AG09309 (cell line): ENCODE results near the gene LYZL1.

Experiments used
- DNase-seq: peaks from one replicate; pipeline ENCODE4 v3.0.0-alpha.2; 2010; ENCODE audit warnings: low read depth
- H3K4me3 ChIP-seq: 2 replicates; pipeline ENCODE4 v1.5.1; 2011; ENCODE audit warnings: mild to moderate bottlenecking, low read depth, low read length, moderate library complexity; ENCODE audit not compliant: control insufficient read depth
- TF ChIP-seq, protein P1 (sequence below): IDR thresholded peaks from 2 replicates; pipeline ENCODE4 v1.5.1; 2011; ENCODE audit warnings: mild to moderate bottlenecking, low read depth, low read length, inconsistent platforms; ENCODE audit not compliant: insufficient read depth, control insufficient read depth; ENCODE audit errors: missing control alignments

The LYZL1 gene

DNA sequence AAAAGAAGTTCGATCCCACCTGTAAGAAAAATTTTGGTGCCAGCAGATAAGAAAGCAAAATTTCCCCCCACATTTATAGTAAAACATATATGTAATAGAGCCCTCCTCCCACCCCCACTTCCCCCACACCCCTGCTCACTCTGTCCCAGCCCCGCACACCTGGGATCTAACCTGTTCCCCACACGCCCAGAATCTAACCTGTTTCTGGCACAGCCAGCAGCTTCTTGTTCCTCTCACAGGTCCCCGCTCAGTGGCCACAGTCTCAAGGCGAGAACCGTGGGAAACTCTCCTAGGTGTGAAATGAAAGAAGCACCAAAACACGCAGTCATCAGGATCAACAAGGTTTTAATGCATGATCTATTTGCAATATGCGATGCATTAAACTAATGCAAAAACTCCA, 32.8 kb downstream of the LYZL1 start:
- no peak for DNase-seq
- TF ChIP-seq, protein P1, sequence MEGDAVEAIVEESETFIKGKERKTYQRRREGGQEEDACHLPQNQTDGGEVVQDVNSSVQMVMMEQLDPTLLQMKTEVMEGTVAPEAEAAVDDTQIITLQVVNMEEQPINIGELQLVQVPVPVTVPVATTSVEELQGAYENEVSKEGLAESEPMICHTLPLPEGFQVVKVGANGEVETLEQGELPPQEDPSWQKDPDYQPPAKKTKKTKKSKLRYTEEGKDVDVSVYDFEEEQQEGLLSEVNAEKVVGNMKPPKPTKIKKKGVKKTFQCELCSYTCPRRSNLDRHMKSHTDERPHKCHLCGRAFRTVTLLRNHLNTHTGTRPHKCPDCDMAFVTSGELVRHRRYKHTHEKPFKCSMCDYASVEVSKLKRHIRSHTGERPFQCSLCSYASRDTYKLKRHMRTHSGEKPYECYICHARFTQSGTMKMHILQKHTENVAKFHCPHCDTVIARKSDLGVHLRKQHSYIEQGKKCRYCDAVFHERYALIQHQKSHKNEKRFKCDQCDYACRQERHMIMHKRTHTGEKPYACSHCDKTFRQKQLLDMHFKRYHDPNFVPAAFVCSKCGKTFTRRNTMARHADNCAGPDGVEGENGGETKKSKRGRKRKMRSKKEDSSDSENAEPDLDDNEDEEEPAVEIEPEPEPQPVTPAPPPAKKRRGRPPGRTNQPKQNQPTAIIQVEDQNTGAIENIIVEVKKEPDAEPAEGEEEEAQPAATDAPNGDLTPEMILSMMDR, result no peak

DNA sequence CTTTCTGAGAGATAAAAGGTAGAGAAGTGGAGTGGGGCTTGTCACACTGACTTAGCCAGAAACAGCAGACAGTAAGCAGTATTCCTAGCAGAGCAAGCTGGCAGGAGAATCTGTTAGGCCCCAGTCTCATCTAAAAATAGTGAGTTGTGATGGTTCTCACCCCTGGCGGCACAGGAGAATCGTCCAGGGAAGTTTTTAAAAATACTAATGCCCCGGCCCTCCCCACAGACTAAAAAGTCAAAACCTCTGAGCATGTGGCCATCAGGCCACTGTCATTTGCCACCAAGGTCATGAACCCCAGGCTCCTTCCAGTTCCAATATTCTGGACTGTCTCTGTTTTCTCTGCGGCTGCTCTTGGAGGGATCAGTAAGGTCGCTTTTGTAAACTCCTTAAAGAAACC, 34.0 kb downstream of the LYZL1 start:
- no peak for DNase-seq
- TF ChIP-seq, protein P1, result no peak

More for the DNA sequence above, 32.8 kb downstream of the LYZL1 start:
- no peak overlapping the region for H3K4me3 ChIP-seq

DNA sequence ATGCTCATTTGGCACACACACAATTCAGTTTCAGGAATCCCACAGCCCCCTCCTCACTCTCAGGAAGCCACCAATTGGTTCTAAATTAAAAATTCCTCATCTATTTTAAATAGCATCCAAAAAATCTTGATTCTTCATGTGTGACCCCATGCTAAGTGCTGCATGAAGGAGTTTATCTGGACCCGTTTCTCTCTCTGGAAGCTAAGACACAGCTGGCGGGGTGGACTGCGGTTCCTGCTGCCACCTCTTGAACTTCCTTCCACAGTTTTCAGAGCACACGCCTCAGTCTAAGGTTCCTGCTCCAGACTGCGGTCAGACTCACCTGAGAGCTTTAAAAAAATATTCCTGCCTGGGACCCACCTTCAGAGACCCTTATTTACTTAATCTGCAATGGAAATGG, 34.5 kb downstream of the LYZL1 start:
- TF ChIP-seq, protein P1, result no peak
- DNase-seq, result no peak
- no peak overlapping the region for H3K4me3 ChIP-seq

More for the DNA sequence above, 34.0 kb downstream of the LYZL1 start:
- H3K4me3 ChIP-seq, result no peak overlapping the region

DNA sequence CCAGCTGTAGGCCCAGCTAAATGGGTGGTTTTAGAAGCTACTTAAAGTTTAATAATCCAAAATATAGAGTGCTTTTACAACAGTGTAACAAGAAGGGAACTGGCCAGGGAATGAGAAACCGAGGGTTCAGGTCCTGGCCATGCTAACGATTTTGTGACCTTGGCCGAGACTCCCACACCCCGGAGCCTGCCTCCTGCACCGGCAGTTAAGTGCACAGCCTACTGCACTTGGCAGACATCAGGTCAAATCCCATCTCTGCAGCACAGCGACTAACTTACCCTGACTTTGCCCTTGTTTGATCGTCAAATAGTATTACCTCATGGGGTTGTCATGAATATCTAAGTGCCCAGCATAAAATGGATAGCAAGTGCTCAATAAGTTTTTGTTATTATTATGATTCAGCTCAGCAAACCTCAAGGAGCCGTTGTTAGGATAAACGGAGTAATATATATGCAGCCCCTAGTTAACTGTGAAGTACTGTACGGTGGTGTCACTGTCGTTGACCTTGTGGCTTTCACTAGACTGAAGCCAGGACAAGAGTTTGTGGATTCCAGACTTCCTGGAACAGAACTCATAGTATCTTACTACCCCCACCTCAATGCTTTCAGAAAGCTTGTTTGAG, 35.5 kb downstream of the LYZL1 start:
- H3K4me3 ChIP-seq, result no peak overlapping the region
- DNase-seq, result no peak
- TF ChIP-seq, protein P1, result no peak

DNA sequence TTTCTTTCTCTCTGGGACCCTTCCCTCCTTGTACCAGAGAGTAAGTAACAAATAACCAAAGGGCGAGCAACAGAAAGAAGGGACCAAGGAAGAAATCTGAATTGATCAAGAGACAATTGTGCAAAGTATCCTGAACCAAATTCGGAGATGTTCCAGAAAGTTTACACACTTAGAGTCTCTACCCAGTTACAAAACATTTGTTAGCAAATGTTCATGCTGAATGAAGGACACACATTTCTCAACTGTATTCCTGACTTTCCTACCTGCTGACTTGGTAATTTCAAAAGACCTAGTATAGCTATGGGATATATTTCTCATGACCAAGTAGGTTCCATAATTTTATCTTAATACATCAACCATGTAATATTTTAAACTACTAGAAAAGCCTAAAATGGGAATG, 37.4 kb downstream of the LYZL1 start:
- TF ChIP-seq, protein P1, result no peak
- H3K4me3 ChIP-seq, result no peak overlapping the region
- DNase-seq, result no peak

DNA sequence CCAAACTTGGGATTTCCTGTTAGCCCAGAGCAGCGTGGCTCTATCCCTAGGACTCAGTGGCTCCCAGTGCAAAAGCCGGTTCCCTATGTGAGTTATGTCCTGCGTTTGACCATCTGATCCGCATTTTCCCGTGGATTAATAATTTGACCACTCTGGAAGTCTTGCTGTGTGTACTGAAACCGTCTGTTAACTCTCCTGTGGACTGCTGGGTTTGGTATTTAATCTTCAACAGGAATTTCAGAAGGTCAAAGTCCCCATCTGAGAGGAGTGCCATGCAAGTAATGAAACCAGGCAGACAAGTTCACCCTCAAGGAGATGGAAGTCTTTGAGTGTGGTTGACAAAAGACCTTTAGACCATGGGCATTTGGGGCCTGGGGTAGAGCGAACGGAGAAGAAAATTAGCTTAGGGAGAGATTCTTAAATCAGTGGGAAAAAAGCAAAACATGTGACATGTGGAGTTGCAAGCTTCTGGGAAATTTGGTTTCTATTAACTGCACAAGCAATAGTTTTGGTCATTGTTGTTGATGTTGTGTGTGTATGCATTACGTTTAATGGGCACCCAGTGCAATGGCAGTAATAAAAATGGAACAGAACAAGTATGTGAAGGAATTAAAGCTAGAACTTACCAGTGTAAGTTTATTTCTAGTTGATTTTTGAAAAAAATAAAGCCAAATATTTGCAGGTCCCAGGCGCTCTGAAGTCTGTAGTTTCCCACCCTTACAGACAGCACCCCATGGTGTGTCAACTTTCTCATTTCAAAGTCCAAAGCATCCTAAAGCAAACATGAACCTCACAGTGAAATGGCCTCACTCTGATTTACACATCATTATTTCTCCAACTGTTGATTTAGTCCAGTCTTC, 38.2 kb downstream of the LYZL1 start:
- no peak for DNase-seq
- TF ChIP-seq, protein P1, result no peak
- no peak overlapping the region for H3K4me3 ChIP-seq
